ENCODE measurements around the gene CNR2. TPM values are rescaled to one million over a fixed set of nuclear protein-coding genes. Genes with fewer than 3 reads are reported as not detected.

The CNR2 gene
- total RNA-seq, 1 donor from 2014 or later: not detected

GRCh38 chr1:23878668-23879067 is 34.5 kb downstream of the CNR2 start:
- Mint-ChIP-seq H3K4me1 (ENCODE audit: low read depth) (no peaks in the 10 kb centered on the region), H3K27ac (no peak overlapping the region), H3K27me3 (no peaks in the 10 kb centered on the region), H3K9me3 (ENCODE audit: low read depth) (peaks cover 23% of the 10 kb centered on the region), H3K4me3 (ENCODE audit: low read depth) (no peak overlapping the region), H3K36me3 (ENCODE audit: insufficient read depth) (peaks cover 6% of the 10 kb centered on the region)
- no peak for DNase-seq (ENCODE audit: low spot score, unreplicated experiment)
- no peak for TF ChIP-seq CTCF (IDR thresholded peaks at IDR 0.05; ENCODE audit: unreplicated experiment)

GRCh38 chr1:23875382-23875781 is 37.8 kb downstream of the CNR2 start:
- no peak overlapping the region for H3K27ac Mint-ChIP-seq
- H3K4me3 Mint-ChIP-seq (ENCODE audit: low read depth): no peak overlapping the region

GRCh38 chr1:23872421-23872820 is 40.7 kb downstream of the CNR2 start:
- peaks cover under 1% of the 10 kb centered on the region for H3K4me1 Mint-ChIP-seq (ENCODE audit: low read depth)
- H3K27ac Mint-ChIP-seq: no peak overlapping the region
- H3K4me3 Mint-ChIP-seq (ENCODE audit: low read depth): no peak overlapping the region
- no peak for DNase-seq (ENCODE audit: low spot score, unreplicated experiment)
- TF ChIP-seq CTCF (IDR thresholded peaks at IDR 0.05; ENCODE audit: unreplicated experiment): no peak
- H3K36me3 Mint-ChIP-seq (ENCODE audit: insufficient read depth): peaks cover 2% of the 10 kb centered on the region
- H3K9me3 Mint-ChIP-seq (ENCODE audit: low read depth): peaks cover 6% of the 10 kb centered on the region
- peaks cover 10% of the 10 kb centered on the region for H3K27me3 Mint-ChIP-seq

More at GRCh38 chr1:23875382-23875781, 37.8 kb downstream of the CNR2 start:
- Mint-ChIP-seq H3K4me1 (ENCODE audit: low read depth) (no peaks in the 10 kb centered on the region), H3K9me3 (ENCODE audit: low read depth) (peaks cover 23% of the 10 kb centered on the region), H3K27me3 (no peaks in the 10 kb centered on the region), H3K36me3 (ENCODE audit: insufficient read depth) (peaks cover 6% of the 10 kb centered on the region)
- DNase-seq (ENCODE audit: low spot score, unreplicated experiment): no peak
- no peak for TF ChIP-seq CTCF (IDR thresholded peaks at IDR 0.05; ENCODE audit: unreplicated experiment)

- Mint-ChIP-seq H3K4me1 (ENCODE audit: low read depth) (peaks cover 6% of the 10 kb centered on the region), H3K9me3 (ENCODE audit: low read depth) (no peaks in the 10 kb centered on the region), H3K4me3 (ENCODE audit: low read depth) (no peak overlapping the region), H3K27ac (no peak overlapping the region), H3K27me3 (peaks cover 10% of the 10 kb centered on the region), H3K36me3 (ENCODE audit: insufficient read depth) (no peaks in the 10 kb centered on the region)
- no peak for DNase-seq (ENCODE audit: low spot score, unreplicated experiment)
- no peak for TF ChIP-seq CTCF (IDR thresholded peaks at IDR 0.05; ENCODE audit: unreplicated experiment)
Measured at GRCh38 chr1:23869051-23869450, 44.1 kb downstream of the CNR2 start.

- peak; percentile 28 for TF ChIP-seq CTCF (IDR thresholded peaks at IDR 0.05; ENCODE audit: unreplicated experiment)
- H3K9me3 Mint-ChIP-seq (ENCODE audit: low read depth): no peaks in the 10 kb centered on the region
- no peaks in the 10 kb centered on the region for H3K36me3 Mint-ChIP-seq (ENCODE audit: insufficient read depth)
- DNase-seq (ENCODE audit: low spot score, unreplicated experiment): no peak
- peaks cover 6% of the 10 kb centered on the region for H3K4me1 Mint-ChIP-seq (ENCODE audit: low read depth)
- H3K27ac Mint-ChIP-seq: no peak overlapping the region
- peaks cover 10% of the 10 kb centered on the region for H3K27me3 Mint-ChIP-seq
- H3K4me3 Mint-ChIP-seq (ENCODE audit: low read depth): peak overlapping the region; percentile 81
Measured at GRCh38 chr1:23868557-23869016, 44.6 kb downstream of the CNR2 start.

Measured in progenitor cell of endocrine pancreas (in vitro differentiated cells).